Dermis microvascular lymphatic vessel endothelial cell (primary cell): ENCODE data around the gene NTN1. TPM values are rescaled to one million over a fixed set of nuclear protein-coding genes. Genes with fewer than 3 reads are reported as not detected.

ENCODE experiments used
- DNase-seq, 2 donors: peaks; one replicate each; pipeline versions ENCODE4 v3.0.0 to v3.0.0-alpha.2; 2010; ENCODE audit warnings: low read depth in 2 of 2
- total RNA-seq: library from RNA; depleted of rRNA; stranded (reverse); fragments of >200 nt; gene quantifications from 2 replicates; pipeline ENCODE4 v1.2.1, GENCODE V29; 2014

Gene NTN1
- total RNA-seq, 1 donor from 2014 or later: 1.0 TPM

- DNase-seq: no peak
Observed at GRCh38 chr17:9036336-9036735, 15.0 kb downstream of the NTN1 start.

- no peak for DNase-seq
Observed at GRCh38 chr17:9037736-9038135, 16.4 kb downstream of the NTN1 start.

- DNase-seq: no peak
Observed at GRCh38 chr17:9038380-9038779, 17.1 kb downstream of the NTN1 start.

GRCh38 chr17:9044772-9045463 is 23.6 kb downstream of the NTN1 start:
- no peak for DNase-seq

GRCh38 chr17:9050801-9051401 is 29.6 kb downstream of the NTN1 start:
- DNase-seq: no peak

- no peak for DNase-seq
Observed at GRCh38 chr17:9051561-9051960, 30.3 kb downstream of the NTN1 start.

- no peak for DNase-seq
Observed at GRCh38 chr17:9052921-9053320, 31.6 kb downstream of the NTN1 start.

GRCh38 chr17:9053406-9053805 is 32.1 kb downstream of the NTN1 start:
- DNase-seq: no peak

- DNase-seq: no peak
Observed at GRCh38 chr17:9054126-9054975, 33.0 kb downstream of the NTN1 start.

GRCh38 chr17:9055281-9055680 is 34.0 kb downstream of the NTN1 start:
- DNase-seq: no peak

GRCh38 chr17:9056566-9056965 is 35.3 kb downstream of the NTN1 start:
- DNase-seq: no peak

GRCh38 chr17:9057310-9057709 is 36.0 kb downstream of the NTN1 start:
- DNase-seq: no peak

GRCh38 chr17:9062399-9062902 is 41.1 kb downstream of the NTN1 start:
- DNase-seq: no peak

- DNase-seq: no peak
Observed at GRCh38 chr17:9064311-9064834, 43.1 kb downstream of the NTN1 start.

- no peak for DNase-seq
Observed at GRCh38 chr17:9071016-9071415, 49.7 kb downstream of the NTN1 start.

GRCh38 chr17:9071811-9072498 is 50.6 kb downstream of the NTN1 start:
- no peak for DNase-seq

GRCh38 chr17:9072696-9073339 is 51.5 kb downstream of the NTN1 start:
- peak; percentile 7 to 36 for DNase-seq

- no peak for DNase-seq
Observed at GRCh38 chr17:9074131-9074530, 52.8 kb downstream of the NTN1 start.

GRCh38 chr17:9079461-9080103 is 58.3 kb downstream of the NTN1 start:
- no peak for DNase-seq

GRCh38 chr17:9080296-9080914 is 59.1 kb downstream of the NTN1 start:
- no peak for DNase-seq
